ENCODE results near the gene PRSS35. TPM values are rescaled to one million over a fixed set of nuclear protein-coding genes. Genes with fewer than 3 reads are reported as not detected.

The PRSS35 gene
- total and polyA plus RNA-seq, 2 of the 13 experiments (the other 11 are each of a cell fraction or from before 2014, with no cell fraction given): not detected

- TF ChIP-seq CTCF (CRISPR knock-in tag; IDR thresholded peaks at IDR 0.05): peak; percentile 78
- peak; percentile 45; the same call in 1 of the 2 replicates for TF ChIP-seq GABPB1 (CRISPR knock-in tag; IDR thresholded peaks at IDR 0.05)
- TF ChIP-seq FOXO1 (CRISPR knock-in tag; IDR thresholded peaks at IDR 0.05): no peak
- no peak for TF ChIP-seq AGO2 (optimal IDR thresholded peaks at IDR 0.05; ENCODE audit: low read depth, low read length)
- no peak for TF ChIP-seq ZNF563 (CRISPR knock-in tag; IDR thresholded peaks at IDR 0.05)
- TF ChIP-seq ERF (CRISPR knock-in tag; IDR thresholded peaks at IDR 0.05): no peak
- TF ChIP-seq ZBTB7B (CRISPR knock-in tag; IDR thresholded peaks at IDR 0.05): peak; percentile 77
- TF ChIP-seq ARID4A (CRISPR knock-in tag; IDR thresholded peaks at IDR 0.05; ENCODE audit: borderline replicate concordance): no peak
- no peak for TF ChIP-seq ZBTB2 (CRISPR knock-in tag; IDR thresholded peaks at IDR 0.05; ENCODE audit: low read depth)
- no peak for TF ChIP-seq ZBTB39 (CRISPR knock-in tag; IDR thresholded peaks at IDR 0.05)
- no peak for TF ChIP-seq GLI4 (CRISPR knock-in tag; IDR thresholded peaks at IDR 0.05; ENCODE audit: borderline replicate concordance)
- TF ChIP-seq PRDM4 (CRISPR knock-in tag; IDR thresholded peaks at IDR 0.05; ENCODE audit: borderline replicate concordance): no peak
- no peak for TF ChIP-seq SRSF9 (IDR thresholded peaks at IDR 0.05; ENCODE audit: borderline replicate concordance, insufficient read depth, low read depth, low read length, poor library complexity, severe bottlenecking)
- no peak for TF ChIP-seq DPF2 (CRISPR knock-in tag; IDR thresholded peaks at IDR 0.05; ENCODE audit: borderline replicate concordance, low read depth)
Measured at GRCh38 chr6:83511901-83512681, at the start of gene PRSS35 (continued).

Measured in HepG2 (cell line).